H1 (cell line): ENCODE results near the gene DCDC1. TPM values are rescaled to one million over a fixed set of nuclear protein-coding genes. Genes with fewer than 3 reads are reported as not detected.

Source experiments
- ATF3 ChIP-seq: IDR thresholded peaks from 2 replicates; pipeline ENCODE4 v1.6.1; 2011; ENCODE audit warnings: low read depth, mild to moderate bottlenecking, low read length; ENCODE audit not compliant: insufficient read depth
- CHD7 ChIP-seq: fragments of 300-600 bp; sonication (generic); IDR thresholded peaks from 2 replicates; pipeline ENCODE4 v1.7.1; 2012; ENCODE audit warnings: low read length, moderate library complexity, mild to moderate bottlenecking, inconsistent platforms; ENCODE audit not compliant: insufficient replicate concordance
- CREB1 ChIP-seq: IDR thresholded peaks from 2 replicates; pipeline ENCODE4 v1.6.1; 2012; ENCODE audit warnings: inconsistent platforms
- KDM1A ChIP-seq: fragments of 200-600, 300-600 bp; sonication (generic); IDR thresholded peaks from 2 replicates; pipeline ENCODE4 v1.7.1; 2016; ENCODE audit warnings: mild to moderate bottlenecking, low read length, borderline replicate concordance
- KDM5A ChIP-seq: fragments of 200-600 bp; IDR thresholded peaks from 2 replicates; pipeline ENCODE4 v1.7.1; 2012; ENCODE audit warnings: mild to moderate bottlenecking, low read length, inconsistent platforms, mixed read lengths
- PHF8 ChIP-seq: fragments of 200-600 bp; sonication (generic); conservative IDR thresholded peaks from 2 replicates; pipeline ENCODE4 v1.7.1; 2012; ENCODE audit warnings: low read depth, mild to moderate bottlenecking, inconsistent platforms, low read length, moderate library complexity
- POU5F1 ChIP-seq: IDR thresholded peaks from 2 replicates; pipeline ENCODE4 v1.6.1; 2011; ENCODE audit warnings: low read depth, mild to moderate bottlenecking, low read length, moderate library complexity
- RNF2 ChIP-seq: fragments of 200-900, 300-1000 bp; sonication (generic); IDR thresholded peaks from 2 replicates; pipeline ENCODE4 v1.7.1; 2016; ENCODE audit warnings: borderline replicate concordance, low read depth, mild to moderate bottlenecking, antibody characterized with exemption, low read length; ENCODE audit not compliant: poor library complexity, severe bottlenecking; ENCODE audit errors: missing control alignments
- SRF ChIP-seq: IDR thresholded peaks from 2 replicates; pipeline ENCODE4 v1.6.1; 2011; ENCODE audit warnings: mild to moderate bottlenecking, low read depth, low read length, moderate library complexity
- USF2 ChIP-seq: IDR thresholded peaks from 2 replicates; pipeline ENCODE4 v1.6.1; 2011; ENCODE audit warnings: low read length, improper control_type of control experiment
- polyA plus RNA-seq, 7 experiments: library from polyadenylated mRNA; depleted of rRNA in 3 of 7; stranded (reverse) in 5 of 7; unstranded in 2 of 7; fragments of >200 nt in 5 of 7; fragments of 200-250 nt in 2 of 7; gene quantifications; 1 replicate in 5 of 7; 2 replicates in 1 of 7; 4 replicates in 1 of 7; pipeline versions ENCODE4 v1.2.1 to v1.2.3, GENCODE V29; 2011 to 2013; ENCODE audit warnings: missing spikeins in 2 of 7, mixed read lengths in 2 of 7
- total RNA-seq: library from RNA; stranded (reverse); fragmentation: NEBNext Ultra II Directional; extraction: Animal tissue kit (Norgen Biotek cat#: 25700); gene quantifications from 2 replicates; pipeline ENCODE4 v1.2.1, GENCODE V29; 2021

The DCDC1 gene
- total and polyA plus RNA-seq, 2 of the 8 experiments (the other 6 are each of a cell fraction or from before 2014, with no cell fraction given), result 0.15 to 0.56 TPM

- TF ChIP-seq CHD7, result no peak
- no peak for TF ChIP-seq RNF2
- TF ChIP-seq SRF, result no peak
- no peak for TF ChIP-seq CREB1
- no peak for TF ChIP-seq KDM1A
- TF ChIP-seq KDM5A, result no peak
- no peak for TF ChIP-seq PHF8
- no peak for TF ChIP-seq USF2
- no peak for TF ChIP-seq ATF3
- TF ChIP-seq POU5F1, result no peak
Measured at GRCh38 chr11:31351168-31351567, 18.4 kb downstream of the DCDC1 start (continued).
